ENCODE data around the gene TYW3. TPM values are rescaled to one million over a fixed set of nuclear protein-coding genes. Genes with fewer than 3 reads are reported as not detected.

Gene TYW3
- total RNA-seq, 2 experiments from 2014 or later: 8.3 to 29.1 TPM

- Histone ChIP-seq H3K4me1 (ENCODE audit: insufficient read depth, low read length, poor library complexity, severe bottlenecking) (no peaks in the 10 kb centered on the region), H3K4me2 (ENCODE audit: low read length) (no peak overlapping the region), H3K36me3 (ENCODE audit: insufficient read depth, low read length) (no peaks in the 10 kb centered on the region), H2AFZ (ENCODE audit: low read length) (no peak overlapping the region), H4K20me1 (ENCODE audit: insufficient read depth, low read length) (no peaks in the 10 kb centered on the region), H3K9me3 (ENCODE audit: low read length) (no peaks in the 10 kb centered on the region), H3K79me2 (ENCODE audit: insufficient read depth, low read depth, low read length) (no peaks in the 10 kb centered on the region), H3K9me2 (ENCODE audit: insufficient read depth, low read length) (no peaks in the 10 kb centered on the region), H3K4me3 (ENCODE audit: low read depth, low read length, poor library complexity, severe bottlenecking) (no peak overlapping the region), H3K27ac (ENCODE audit: low read depth, low read length, poor library complexity, severe bottlenecking) (no peak overlapping the region)
- no TSS peak for BruUV-seq (replicated peaks)
- CTCF ChIA-PET (ENCODE audit: unreplicated experiment): no interaction called here
- POLR2A ChIA-PET: interaction anchor here (1.0 to 1.3 kb wide), 2 partner anchors 10 to 20 kb away, joined by 4 read pairs; no protein-coding TSS in a partner anchor
- DNase-seq (ENCODE audit: low spot score): no peak
- TF ChIP-seq, protein P1, sequence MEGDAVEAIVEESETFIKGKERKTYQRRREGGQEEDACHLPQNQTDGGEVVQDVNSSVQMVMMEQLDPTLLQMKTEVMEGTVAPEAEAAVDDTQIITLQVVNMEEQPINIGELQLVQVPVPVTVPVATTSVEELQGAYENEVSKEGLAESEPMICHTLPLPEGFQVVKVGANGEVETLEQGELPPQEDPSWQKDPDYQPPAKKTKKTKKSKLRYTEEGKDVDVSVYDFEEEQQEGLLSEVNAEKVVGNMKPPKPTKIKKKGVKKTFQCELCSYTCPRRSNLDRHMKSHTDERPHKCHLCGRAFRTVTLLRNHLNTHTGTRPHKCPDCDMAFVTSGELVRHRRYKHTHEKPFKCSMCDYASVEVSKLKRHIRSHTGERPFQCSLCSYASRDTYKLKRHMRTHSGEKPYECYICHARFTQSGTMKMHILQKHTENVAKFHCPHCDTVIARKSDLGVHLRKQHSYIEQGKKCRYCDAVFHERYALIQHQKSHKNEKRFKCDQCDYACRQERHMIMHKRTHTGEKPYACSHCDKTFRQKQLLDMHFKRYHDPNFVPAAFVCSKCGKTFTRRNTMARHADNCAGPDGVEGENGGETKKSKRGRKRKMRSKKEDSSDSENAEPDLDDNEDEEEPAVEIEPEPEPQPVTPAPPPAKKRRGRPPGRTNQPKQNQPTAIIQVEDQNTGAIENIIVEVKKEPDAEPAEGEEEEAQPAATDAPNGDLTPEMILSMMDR (conservative IDR thresholded peaks at IDR 0.05; ENCODE audit: low read length): no peak
- no peak for TF ChIP-seq EZH2phosphoT487 (IDR thresholded peaks at IDR 0.05; ENCODE audit: borderline replicate concordance, low read depth, low read length)
- intact Hi-C loops (cut with micrococcal nuclease; ENCODE audit: unreplicated experiment): no loop called here
Observed at GRCh38 chr1:74791491-74791890, 58.5 kb downstream of the TYW3 start.

- TF ChIP-seq EZH2phosphoT487 (IDR thresholded peaks at IDR 0.05; ENCODE audit: borderline replicate concordance, low read depth, low read length): no peak
- TF ChIP-seq, protein P1 (conservative IDR thresholded peaks at IDR 0.05; ENCODE audit: low read length): no peak
- Histone ChIP-seq H3K9me3 (ENCODE audit: low read length) (no peaks in the 10 kb centered on the region), H3K9me2 (ENCODE audit: insufficient read depth, low read length) (no peaks in the 10 kb centered on the region), H4K20me1 (ENCODE audit: insufficient read depth, low read length) (no peaks in the 10 kb centered on the region), H3K36me3 (ENCODE audit: insufficient read depth, low read length) (no peaks in the 10 kb centered on the region), H3K79me2 (ENCODE audit: insufficient read depth, low read depth, low read length) (no peaks in the 10 kb centered on the region), H2AFZ (ENCODE audit: low read length) (no peak overlapping the region), H3K27ac (ENCODE audit: low read depth, low read length, poor library complexity, severe bottlenecking) (no peak overlapping the region), H3K4me3 (ENCODE audit: low read depth, low read length, poor library complexity, severe bottlenecking) (no peak overlapping the region), H3K4me2 (ENCODE audit: low read length) (no peak overlapping the region), H3K4me1 (ENCODE audit: insufficient read depth, low read length, poor library complexity, severe bottlenecking) (no peaks in the 10 kb centered on the region)
- CTCF ChIA-PET (ENCODE audit: unreplicated experiment): no interaction called here
- no peak for DNase-seq (ENCODE audit: low spot score)
- POLR2A ChIA-PET: no interaction called here
- BruUV-seq (replicated peaks): no TSS peak
- intact Hi-C loops (cut with micrococcal nuclease; ENCODE audit: unreplicated experiment): no loop called here
Observed at GRCh38 chr1:74799119-74799657, 66.2 kb downstream of the TYW3 start.

GRCh38 chr1:74811436-74812179 is 78.7 kb downstream of the TYW3 start:
- H3K9me3 ChIP-seq (ENCODE audit: low read length): no peaks in the 10 kb centered on the region
- no peak overlapping the region for H2AFZ ChIP-seq (ENCODE audit: low read length)
- H3K9me2 ChIP-seq (ENCODE audit: insufficient read depth, low read length): no peaks in the 10 kb centered on the region
- H4K20me1 ChIP-seq (ENCODE audit: insufficient read depth, low read length): no peaks in the 10 kb centered on the region
- H3K4me2 ChIP-seq (ENCODE audit: low read length): no peak overlapping the region
- H3K36me3 ChIP-seq (ENCODE audit: insufficient read depth, low read length): no peaks in the 10 kb centered on the region
- TF ChIP-seq, protein P1 (conservative IDR thresholded peaks at IDR 0.05; ENCODE audit: low read length): no peak
- TF ChIP-seq EZH2phosphoT487 (IDR thresholded peaks at IDR 0.05; ENCODE audit: borderline replicate concordance, low read depth, low read length): no peak
- H3K79me2 ChIP-seq (ENCODE audit: insufficient read depth, low read depth, low read length): no peaks in the 10 kb centered on the region
- no peaks in the 10 kb centered on the region for H3K4me1 ChIP-seq (ENCODE audit: insufficient read depth, low read length, poor library complexity, severe bottlenecking)
- intact Hi-C loops (cut with micrococcal nuclease; ENCODE audit: unreplicated experiment): no loop called here
- BruUV-seq (replicated peaks): no TSS peak
- no peak for DNase-seq (ENCODE audit: low spot score)
- ChIA-PET CTCF (ENCODE audit: unreplicated experiment) (no interaction called here), POLR2A (no interaction called here)
- no peak overlapping the region for H3K27ac ChIP-seq (ENCODE audit: low read depth, low read length, poor library complexity, severe bottlenecking)
- H3K4me3 ChIP-seq (ENCODE audit: low read depth, low read length, poor library complexity, severe bottlenecking): no peak overlapping the region

Data from OCI-LY7 (cell line).